CD14-positive monocyte (primary cell): Measurements from ENCODE around the gene CACNA2D1. TPM values are rescaled to one million over a fixed set of nuclear protein-coding genes. Genes with fewer than 3 reads are reported as not detected.

Experiments
- DNase-seq, 3 donors: peaks; one replicate each; pipeline ENCODE4 v3.0.0-alpha.2; 2011 to 2022
- H2AFZ ChIP-seq: 2 replicates; pipeline ENCODE4 v1.6.0; 2012; ENCODE audit warnings: mild to moderate bottlenecking, low read depth, low read length, inconsistent platforms; ENCODE audit not compliant: insufficient read depth, poor library complexity, severe bottlenecking
- H3K27ac ChIP-seq, 2 donors: 1 replicate in 1 of 2; 2 replicates in 1 of 2; pipeline ENCODE4 v1.5.1; 2012 to 2013; ENCODE audit warnings: low read length in 2 of 2, control low read depth in 1 of 2, inconsistent platforms in 1 of 2, low read depth in 1 of 2, mild to moderate bottlenecking in 1 of 2
- H3K27me3 ChIP-seq, 2 donors: one replicate each; pipeline versions ENCODE4 v1.6.0 to v1.6.1; 2011 to 2013; ENCODE audit warnings: low read length in 2 of 2; ENCODE audit not compliant: control insufficient read depth in 2 of 2, insufficient read depth in 2 of 2
- H3K36me3 ChIP-seq, 2 donors: replicated peaks in 1 of 2; 1 replicate in 1 of 2; 2 replicates in 1 of 2; pipeline versions ENCODE4 v1.5.1 to v1.6.1; 2012 to 2013; ENCODE audit warnings: low read length in 2 of 2, control low read depth in 1 of 2, inconsistent platforms in 1 of 2, mild to moderate bottlenecking in 1 of 2; ENCODE audit not compliant: insufficient read depth in 2 of 2, control insufficient read depth in 1 of 2
- H3K4me1 ChIP-seq, 2 donors: 1 replicate in 1 of 2; 2 replicates in 1 of 2; pipeline versions ENCODE4 v1.5.1 to v1.6.1; 2012 to 2013; ENCODE audit warnings: low read length in 2 of 2, control low read depth in 1 of 2, inconsistent platforms in 1 of 2, mild to moderate bottlenecking in 1 of 2, moderate library complexity in 1 of 2; ENCODE audit not compliant: insufficient read depth in 2 of 2, control insufficient read depth in 1 of 2
- H3K4me2 ChIP-seq: replicated peaks from 2 replicates; pipeline ENCODE3; 2012; ENCODE audit warnings: low read length, moderate library complexity, mild to moderate bottlenecking; ENCODE audit not compliant: poor library complexity, severe bottlenecking; ENCODE audit errors: extremely low read depth
- H3K4me3 ChIP-seq, 3 experiments: fragments of 200-600 bp in 1 of 3; sonication (generic) in 1 of 3; replicated peaks in 1 of 3; 1 replicate in 2 of 3; 2 replicates in 1 of 3; pipeline ENCODE4 v1.5.1; 2011 to 2013; ENCODE audit warnings: low read length in 3 of 3, mild to moderate bottlenecking in 3 of 3, control low read depth in 2 of 3, low read depth in 2 of 3, inconsistent platforms in 1 of 3, moderate library complexity in 1 of 3
- H3K79me2 ChIP-seq: 2 replicates; pipeline ENCODE4 v1.6.0; 2012; ENCODE audit warnings: mild to moderate bottlenecking, control low read depth, inconsistent platforms, low read length, moderate library complexity; ENCODE audit not compliant: insufficient read depth
- H3K9ac ChIP-seq: 2 replicates; pipeline ENCODE4 v1.6.0; 2017; ENCODE audit warnings: low read length, mild to moderate bottlenecking; ENCODE audit not compliant: insufficient read depth, poor library complexity, severe bottlenecking
- H3K9me3 ChIP-seq, 2 donors: replicated peaks in 1 of 2; 1 replicate in 1 of 2; 2 replicates in 1 of 2; pipeline versions ENCODE4 v1.5.1 to v1.6.1; 2012 to 2013; ENCODE audit warnings: low read length in 2 of 2, control low read depth in 1 of 2; ENCODE audit not compliant: control insufficient read depth in 1 of 2, insufficient read depth in 1 of 2
- H4K20me1 ChIP-seq: 2 replicates; pipeline ENCODE4 v1.6.0; 2012; ENCODE audit warnings: mild to moderate bottlenecking, low read length, control low read depth, moderate library complexity; ENCODE audit not compliant: insufficient read depth
- H3K27ac Mint-ChIP-seq, 7 donors: one replicate each; pipeline ENCODE4 v1.8.0; 2020; ENCODE audit warnings: mild to moderate bottlenecking in 7 of 7, mixed read lengths in 7 of 7, moderate library complexity in 6 of 7, inconsistent platforms in 2 of 7
- H3K27me3 Mint-ChIP-seq, 3 donors: one replicate each; pipeline ENCODE4 v1.8.0; 2021 to 2022; ENCODE audit warnings: low read depth in 3 of 3, mild to moderate bottlenecking in 3 of 3, mixed read lengths in 3 of 3, moderate library complexity in 3 of 3, inconsistent platforms in 1 of 3
- H3K36me3 Mint-ChIP-seq, 2 donors: one replicate each; pipeline ENCODE4 v1.8.0; 2020; ENCODE audit warnings: mixed read lengths in 2 of 2, inconsistent platforms in 1 of 2, mild to moderate bottlenecking in 1 of 2
- H3K4me1 Mint-ChIP-seq: one replicate; pipeline ENCODE4 v1.8.0; 2020; ENCODE audit warnings: mild to moderate bottlenecking, mixed read lengths
- H3K4me3 Mint-ChIP-seq, 2 donors: one replicate each; pipeline ENCODE4 v1.8.0; 2020; ENCODE audit warnings: mild to moderate bottlenecking in 2 of 2, mixed read lengths in 2 of 2, moderate library complexity in 1 of 2
- H3K9me3 Mint-ChIP-seq, 7 donors: one replicate each; pipeline ENCODE4 v1.8.0; 2020 to 2022; ENCODE audit warnings: mixed read lengths in 7 of 7, mild to moderate bottlenecking in 6 of 7, moderate library complexity in 6 of 7, inconsistent platforms in 2 of 7
- WGBS: methylation state at CpG from one replicate; pipeline ENCODE4 v1.1.5; 2013; ENCODE audit warnings: missing lambda C conversion rate; ENCODE audit not compliant: insufficient coverage; 5-methylcytosine and 5-hydroxymethylcytosine counted together
- intact Hi-C, 2 donors: fragments of 100-400 bp; cut with micrococcal nuclease; formaldehyde crosslinking; loops; one replicate each; pipeline versions ENCODE4 v1.15.0 to v1.15.1; 2023
- polyA plus RNA-seq, 3 donors: library from polyadenylated mRNA; depleted of rRNA in 1 of 3; unstranded in 2 of 3; stranded (reverse) in 1 of 3; fragments of 300-500 nt in 2 of 3; fragments of >200 nt in 1 of 3; fragmentation: Illumina TruSeq in 2 of 3; gene quantifications; 1 replicate in 2 of 3; 2 replicates in 1 of 3; pipeline ENCODE4 v1.2.3, GENCODE V29; 2012 to 2021
- TF ChIP-seq, protein P1 (sequence below): fragments of 200-600 bp; IDR thresholded peaks from one replicate; pipeline ENCODE4 v1.8.0; 2022; ENCODE audit warnings: antibody characterized with exemption, mild to moderate bottlenecking

CACNA2D1 gene
- polyA plus RNA-seq, 3 donors, result 0.02 TPM; not detected in 2

DNA sequence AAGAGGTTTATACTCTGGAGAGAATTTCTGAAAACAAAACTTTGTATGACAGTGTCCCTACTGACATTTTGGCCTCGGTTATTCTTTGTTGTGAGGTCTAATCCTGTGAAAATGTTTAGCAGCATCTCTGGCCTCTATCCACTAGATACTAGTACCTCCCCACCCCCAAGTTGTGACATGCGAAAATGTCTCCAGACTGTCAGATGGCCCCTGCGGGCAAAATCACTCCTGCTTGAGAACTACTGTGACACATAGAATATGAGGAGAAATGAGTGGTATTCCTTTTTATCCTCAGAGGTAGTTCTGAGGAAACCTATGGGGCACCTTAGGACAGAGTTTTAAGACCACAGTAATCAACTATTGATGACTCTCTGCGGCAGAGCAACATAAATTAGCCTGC lies 358.5 kb downstream of the CACNA2D1 start:
- no peaks in the 10 kb centered on the region for H3K9me3 Mint-ChIP-seq
- Histone ChIP-seq H3K79me2 (no peaks in the 10 kb centered on the region), H3K4me2 (no peak overlapping the region), H3K27ac (no peak overlapping the region), H2AFZ (no peak overlapping the region), H3K4me1 (no peaks in the 10 kb centered on the region), H3K4me3 (no peak overlapping the region), H3K27me3 (no peaks in the 10 kb centered on the region), H3K9ac (no peak overlapping the region), H4K20me1 (no peaks in the 10 kb centered on the region), H3K36me3 (no peaks in the 10 kb centered on the region), H3K9me3 (no peaks in the 10 kb centered on the region)
- TF ChIP-seq, protein P1, sequence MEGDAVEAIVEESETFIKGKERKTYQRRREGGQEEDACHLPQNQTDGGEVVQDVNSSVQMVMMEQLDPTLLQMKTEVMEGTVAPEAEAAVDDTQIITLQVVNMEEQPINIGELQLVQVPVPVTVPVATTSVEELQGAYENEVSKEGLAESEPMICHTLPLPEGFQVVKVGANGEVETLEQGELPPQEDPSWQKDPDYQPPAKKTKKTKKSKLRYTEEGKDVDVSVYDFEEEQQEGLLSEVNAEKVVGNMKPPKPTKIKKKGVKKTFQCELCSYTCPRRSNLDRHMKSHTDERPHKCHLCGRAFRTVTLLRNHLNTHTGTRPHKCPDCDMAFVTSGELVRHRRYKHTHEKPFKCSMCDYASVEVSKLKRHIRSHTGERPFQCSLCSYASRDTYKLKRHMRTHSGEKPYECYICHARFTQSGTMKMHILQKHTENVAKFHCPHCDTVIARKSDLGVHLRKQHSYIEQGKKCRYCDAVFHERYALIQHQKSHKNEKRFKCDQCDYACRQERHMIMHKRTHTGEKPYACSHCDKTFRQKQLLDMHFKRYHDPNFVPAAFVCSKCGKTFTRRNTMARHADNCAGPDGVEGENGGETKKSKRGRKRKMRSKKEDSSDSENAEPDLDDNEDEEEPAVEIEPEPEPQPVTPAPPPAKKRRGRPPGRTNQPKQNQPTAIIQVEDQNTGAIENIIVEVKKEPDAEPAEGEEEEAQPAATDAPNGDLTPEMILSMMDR, result no peak
- no peak for DNase-seq
- H3K36me3 Mint-ChIP-seq, result no peaks in the 10 kb centered on the region
- peaks cover 0 to 2% (median 0%) of the 10 kb centered on the region in 3 donors for H3K27me3 Mint-ChIP-seq
- H3K27ac Mint-ChIP-seq, result no peak overlapping the region
- H3K4me1 Mint-ChIP-seq, result no peaks in the 10 kb centered on the region
- intact Hi-C loops, result no loop called here
- no CpG with 5 or more reads among the region's 4 CpGs for WGBS
- H3K4me3 Mint-ChIP-seq, result no peak overlapping the region

DNA sequence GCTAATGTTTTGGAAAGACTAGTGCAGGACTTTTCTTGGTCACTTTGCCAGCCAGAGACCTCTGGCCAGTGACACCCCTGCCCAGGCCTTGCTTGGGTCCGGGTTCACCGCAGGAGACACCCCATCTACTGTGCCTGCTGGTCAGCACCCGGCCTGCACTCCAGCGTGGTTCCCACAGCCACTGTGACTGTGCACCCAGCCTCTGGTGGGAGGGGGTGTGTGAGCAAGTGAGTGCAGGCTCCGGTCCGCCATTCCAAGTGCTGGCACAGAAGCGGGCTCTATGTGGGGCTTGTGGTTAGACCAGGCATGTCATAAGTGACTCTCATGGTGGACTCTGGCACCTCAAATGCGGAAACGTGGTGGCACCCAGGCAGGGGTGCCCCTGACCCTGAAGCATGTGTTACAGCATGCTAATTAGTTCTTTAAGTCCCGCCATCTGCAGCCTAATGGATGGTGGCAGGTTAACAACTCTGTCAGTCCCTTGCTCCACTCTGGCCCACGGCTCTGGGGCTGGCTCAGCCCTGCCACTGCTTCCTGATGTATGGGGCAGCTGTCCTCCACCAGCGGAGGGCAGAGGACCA lies 361.8 kb downstream of the CACNA2D1 start:
- H2AFZ ChIP-seq, result no peak overlapping the region
- H3K27me3 Mint-ChIP-seq, result peaks cover 0 to under 1% (median 0%) of the 10 kb centered on the region in 3 donors
- H3K4me3 Mint-ChIP-seq, result no peak overlapping the region
- no peaks in the 10 kb centered on the region for H3K36me3 Mint-ChIP-seq
- H4K20me1 ChIP-seq, result no peaks in the 10 kb centered on the region
- H3K4me1 Mint-ChIP-seq, result no peaks in the 10 kb centered on the region
- TF ChIP-seq, protein P1, result no peak
- no peak overlapping the region for H3K9ac ChIP-seq
- no peak overlapping the region for H3K4me2 ChIP-seq
- no peaks in the 10 kb centered on the region for H3K4me1 ChIP-seq
- H3K79me2 ChIP-seq, result no peaks in the 10 kb centered on the region
- no peaks in the 10 kb centered on the region for H3K36me3 ChIP-seq
- intact Hi-C loops, result no loop called here
- no peak for DNase-seq
- H3K27ac Mint-ChIP-seq, result peak overlapping the region in 1 of 7 donors; percentile 19
- no peak overlapping the region for H3K4me3 ChIP-seq
- no peaks in the 10 kb centered on the region for H3K9me3 ChIP-seq
- no peak overlapping the region for H3K27ac ChIP-seq
- no peaks in the 10 kb centered on the region for H3K9me3 Mint-ChIP-seq
- no peaks in the 10 kb centered on the region for H3K27me3 ChIP-seq
- WGBS, result 92% methylated on average over 10 of the region's 12 CpGs
